Measurements from ENCODE around the gene AGXT2.
"Not testable (repeated sequence)": the region's sequence is repeated elsewhere in the genome, so short reads cannot be mapped to it uniquely, and the experiment has no call there.

Gene AGXT2

DNA sequence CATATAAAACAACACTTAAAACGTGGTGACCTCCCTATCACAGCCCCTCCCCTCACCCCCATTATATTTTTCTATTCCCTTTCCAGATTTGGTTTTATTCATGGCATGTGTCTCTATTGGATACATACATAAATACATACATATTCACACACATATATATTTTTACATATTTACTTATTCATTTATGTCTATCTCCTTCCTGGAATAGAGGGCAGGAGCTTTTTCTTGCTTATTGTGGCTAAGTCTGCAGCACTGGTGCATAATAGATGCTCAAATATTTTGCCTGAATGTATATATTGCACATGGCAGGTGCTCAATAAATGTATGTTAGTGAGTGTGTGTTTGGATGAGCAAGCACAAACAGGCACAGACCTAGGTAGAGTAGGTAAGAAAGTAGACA lies 2.5 kb downstream of the AGXT2 start:
- TF ChIP-seq, protein P1, sequence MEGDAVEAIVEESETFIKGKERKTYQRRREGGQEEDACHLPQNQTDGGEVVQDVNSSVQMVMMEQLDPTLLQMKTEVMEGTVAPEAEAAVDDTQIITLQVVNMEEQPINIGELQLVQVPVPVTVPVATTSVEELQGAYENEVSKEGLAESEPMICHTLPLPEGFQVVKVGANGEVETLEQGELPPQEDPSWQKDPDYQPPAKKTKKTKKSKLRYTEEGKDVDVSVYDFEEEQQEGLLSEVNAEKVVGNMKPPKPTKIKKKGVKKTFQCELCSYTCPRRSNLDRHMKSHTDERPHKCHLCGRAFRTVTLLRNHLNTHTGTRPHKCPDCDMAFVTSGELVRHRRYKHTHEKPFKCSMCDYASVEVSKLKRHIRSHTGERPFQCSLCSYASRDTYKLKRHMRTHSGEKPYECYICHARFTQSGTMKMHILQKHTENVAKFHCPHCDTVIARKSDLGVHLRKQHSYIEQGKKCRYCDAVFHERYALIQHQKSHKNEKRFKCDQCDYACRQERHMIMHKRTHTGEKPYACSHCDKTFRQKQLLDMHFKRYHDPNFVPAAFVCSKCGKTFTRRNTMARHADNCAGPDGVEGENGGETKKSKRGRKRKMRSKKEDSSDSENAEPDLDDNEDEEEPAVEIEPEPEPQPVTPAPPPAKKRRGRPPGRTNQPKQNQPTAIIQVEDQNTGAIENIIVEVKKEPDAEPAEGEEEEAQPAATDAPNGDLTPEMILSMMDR (IDR thresholded peaks at IDR 0.05; ENCODE audit: control insufficient read depth, extremely low read depth, insufficient read depth): no peak
- DNase-seq (ENCODE audit: low read depth): no peak
- H3K4me3 ChIP-seq (ENCODE audit: low read depth, low read length): no peak overlapping the region

DNA sequence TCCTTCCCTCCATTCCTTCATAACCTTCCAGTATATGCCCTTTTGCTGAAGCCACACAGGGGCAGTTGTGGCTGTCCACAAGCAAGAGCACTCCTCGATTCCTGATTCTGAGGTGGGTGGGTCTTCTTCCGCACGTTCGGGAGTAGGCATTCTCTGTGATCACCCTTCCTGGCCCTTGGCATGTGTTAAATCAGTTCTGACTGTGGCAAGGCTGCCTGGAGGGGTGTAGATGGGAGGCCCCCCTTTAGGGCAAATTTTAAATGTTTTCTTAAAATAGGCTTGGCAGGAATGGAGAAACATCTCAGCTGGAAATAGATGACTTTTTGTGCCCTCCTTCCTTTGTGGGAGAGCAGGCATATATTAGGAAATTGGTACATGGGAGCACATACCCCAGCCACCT lies 3.1 kb downstream of the AGXT2 start:
- TF ChIP-seq, protein P1 (IDR thresholded peaks at IDR 0.05; ENCODE audit: control insufficient read depth, extremely low read depth, insufficient read depth): no peak
- no peak overlapping the region for H3K4me3 ChIP-seq (ENCODE audit: low read depth, low read length)
- no peak for DNase-seq (ENCODE audit: low read depth)

DNA sequence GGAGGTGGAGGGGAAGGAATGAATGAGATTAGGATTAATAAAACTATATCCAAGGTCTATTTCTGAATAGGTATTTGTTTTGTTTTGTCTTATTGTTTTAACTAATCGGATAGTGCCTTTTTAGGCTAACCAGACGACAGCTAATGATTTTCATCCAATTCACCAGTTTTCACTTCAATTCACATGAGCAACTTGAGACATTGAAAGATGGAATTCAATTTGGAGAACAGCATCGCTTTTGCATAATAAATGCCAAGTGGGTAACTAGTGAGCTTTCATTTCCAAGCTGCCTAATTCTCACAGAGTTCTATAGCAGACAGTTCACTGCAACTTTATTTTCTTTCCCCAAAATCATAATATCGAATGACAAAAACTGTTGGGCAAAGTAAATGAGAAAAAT lies 5.0 kb downstream of the AGXT2 start:
- H3K4me3 ChIP-seq (ENCODE audit: low read depth, low read length): no peak overlapping the region
- DNase-seq (ENCODE audit: low read depth): no peak

DNA sequence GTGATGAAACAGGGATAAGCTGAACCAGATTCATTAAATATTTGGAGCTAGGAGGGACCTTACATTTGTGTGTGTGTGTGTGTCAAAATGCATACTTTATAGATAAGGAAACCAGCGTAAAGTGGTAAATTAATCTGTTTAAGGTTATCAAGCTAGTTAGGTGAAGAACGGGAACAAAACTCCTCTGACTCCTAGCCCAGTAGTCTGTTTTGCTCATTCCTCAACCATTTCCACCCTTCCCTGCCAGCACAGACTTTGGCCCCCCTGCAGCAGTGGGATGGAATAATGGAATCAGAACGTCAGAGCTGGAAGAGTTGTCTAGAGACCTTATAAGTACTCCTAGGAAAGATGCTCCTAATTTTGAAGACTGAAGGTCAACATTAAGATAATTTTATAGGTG lies 6.5 kb downstream of the AGXT2 start:
- H3K4me3 ChIP-seq (ENCODE audit: low read depth, low read length): no peak overlapping the region
- TF ChIP-seq, protein P1 (IDR thresholded peaks at IDR 0.05; ENCODE audit: control insufficient read depth, extremely low read depth, insufficient read depth): no peak
- no peak for DNase-seq (ENCODE audit: low read depth)

More for the DNA sequence above, 5.0 kb downstream of the AGXT2 start:
- TF ChIP-seq, protein P1 (IDR thresholded peaks at IDR 0.05; ENCODE audit: control insufficient read depth, extremely low read depth, insufficient read depth): no peak

DNA sequence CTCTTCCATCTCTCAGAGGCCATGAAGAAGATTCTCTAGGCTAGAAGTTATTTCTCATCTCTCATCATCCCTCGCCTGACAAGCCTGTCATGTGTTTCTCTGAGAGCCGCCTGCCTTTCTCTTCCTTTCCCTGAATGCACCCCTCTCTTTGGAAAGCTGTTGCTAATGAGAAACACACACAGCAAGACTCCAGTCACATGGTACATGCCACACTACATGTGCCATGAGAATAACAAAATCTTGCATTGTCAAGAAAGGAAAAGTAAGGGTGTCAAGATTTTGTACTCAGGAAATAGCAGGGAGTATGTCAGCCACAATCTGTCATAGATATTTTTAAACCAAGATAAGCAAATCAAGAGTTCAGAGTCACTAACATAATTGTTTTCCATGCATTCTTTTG lies 8.9 kb downstream of the AGXT2 start:
- DNase-seq (ENCODE audit: low read depth): no peak
- TF ChIP-seq, protein P1 (IDR thresholded peaks at IDR 0.05; ENCODE audit: control insufficient read depth, extremely low read depth, insufficient read depth): no peak
- H3K4me3 ChIP-seq (ENCODE audit: low read depth, low read length): no peak overlapping the region

DNA sequence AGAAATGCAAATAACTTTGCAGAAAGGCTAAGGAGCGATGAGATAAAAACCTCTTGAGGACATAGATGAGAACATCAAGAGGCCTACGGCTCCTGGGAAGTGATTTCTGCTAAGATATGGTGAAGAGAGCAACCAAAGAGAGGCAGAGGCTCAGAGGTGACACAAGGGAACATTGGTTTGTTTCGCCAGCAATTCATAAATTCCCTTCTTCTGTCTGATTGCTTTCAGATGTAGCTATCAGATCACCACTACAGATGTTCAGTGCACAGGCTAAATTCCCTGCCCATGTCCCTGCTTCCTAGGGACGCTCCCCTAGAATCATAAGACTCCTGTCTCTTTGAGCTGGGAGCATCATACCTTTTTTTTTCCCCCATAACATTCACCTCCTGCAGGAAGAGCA lies 11.2 kb downstream of the AGXT2 start:
- DNase-seq (ENCODE audit: low read depth): no peak
- H3K4me3 ChIP-seq (ENCODE audit: low read depth, low read length): no peak overlapping the region
- TF ChIP-seq, protein P1 (IDR thresholded peaks at IDR 0.05; ENCODE audit: control insufficient read depth, extremely low read depth, insufficient read depth): no peak

DNA sequence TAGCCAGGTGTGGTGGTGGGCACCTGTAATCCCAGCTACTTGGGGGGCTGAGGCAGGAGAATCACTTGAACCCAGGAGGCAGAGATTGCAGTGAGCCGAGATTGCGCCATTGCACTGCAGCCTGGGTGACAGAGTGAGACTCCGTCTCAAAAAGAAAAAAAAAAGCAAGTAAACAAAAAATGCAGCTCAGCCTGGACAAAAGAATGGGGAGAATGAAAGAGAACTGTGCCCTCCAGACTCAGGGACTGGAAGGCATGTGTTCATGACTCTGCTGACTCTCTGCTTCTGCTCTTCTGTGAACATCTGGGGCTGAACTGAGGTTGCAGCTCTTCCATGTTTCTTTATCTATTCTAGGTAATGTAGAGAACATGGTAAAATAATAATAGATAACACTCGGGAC lies 11.8 kb downstream of the AGXT2 start:
- not testable (repeated sequence) for DNase-seq (ENCODE audit: low read depth); H3K4me3 ChIP-seq (ENCODE audit: low read depth, low read length)

All from LNCaP clone FGC (cell line).